Prostate gland (tissue), 2 donors: Measurements from ENCODE around the gene TBC1D3B.

Experiments used
- CTCF ChIP-seq, 4 experiments: fragments of 200-600 bp in 2 of 4; fragments of 450-650 bp in 2 of 4; sonication (generic) in 2 of 4; IDR thresholded peaks; 1 replicate in 3 of 4; 2 replicates in 1 of 4; pipeline ENCODE4 v1.5.1; 2016 to 2019; ENCODE audit warnings: antibody characterized with exemption in 4 of 4, mild to moderate bottlenecking in 2 of 4, moderate library complexity in 2 of 4
- POLR2AphosphoS5 ChIP-seq: sonication (generic); formaldehyde crosslinking; IDR thresholded peaks from one replicate; pipeline ENCODE4 v1.6.1; 2017; ENCODE audit warnings: antibody characterized with exemption

GRCh38 chr17:36118477-36119353 is 57.7 kb downstream of the TBC1D3B start:
- TF ChIP-seq POLR2AphosphoS5: no peak
- TF ChIP-seq CTCF (IDR thresholded peaks at IDR 0.05): no peak
